ENCODE measurements around the gene WWP2.

GRCh38 chr16:69816996-69817395 lies 54.9 kb downstream of the WWP2 start:
- TF ChIP-seq, protein P1, sequence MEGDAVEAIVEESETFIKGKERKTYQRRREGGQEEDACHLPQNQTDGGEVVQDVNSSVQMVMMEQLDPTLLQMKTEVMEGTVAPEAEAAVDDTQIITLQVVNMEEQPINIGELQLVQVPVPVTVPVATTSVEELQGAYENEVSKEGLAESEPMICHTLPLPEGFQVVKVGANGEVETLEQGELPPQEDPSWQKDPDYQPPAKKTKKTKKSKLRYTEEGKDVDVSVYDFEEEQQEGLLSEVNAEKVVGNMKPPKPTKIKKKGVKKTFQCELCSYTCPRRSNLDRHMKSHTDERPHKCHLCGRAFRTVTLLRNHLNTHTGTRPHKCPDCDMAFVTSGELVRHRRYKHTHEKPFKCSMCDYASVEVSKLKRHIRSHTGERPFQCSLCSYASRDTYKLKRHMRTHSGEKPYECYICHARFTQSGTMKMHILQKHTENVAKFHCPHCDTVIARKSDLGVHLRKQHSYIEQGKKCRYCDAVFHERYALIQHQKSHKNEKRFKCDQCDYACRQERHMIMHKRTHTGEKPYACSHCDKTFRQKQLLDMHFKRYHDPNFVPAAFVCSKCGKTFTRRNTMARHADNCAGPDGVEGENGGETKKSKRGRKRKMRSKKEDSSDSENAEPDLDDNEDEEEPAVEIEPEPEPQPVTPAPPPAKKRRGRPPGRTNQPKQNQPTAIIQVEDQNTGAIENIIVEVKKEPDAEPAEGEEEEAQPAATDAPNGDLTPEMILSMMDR (IDR thresholded peaks at IDR 0.05) = no peak
- TF ChIP-seq POLR2AphosphoS5 (IDR thresholded peaks at IDR 0.05) = no peak

Measured in sigmoid colon (tissue), 4 donors.